Stimulated activated naive CD8-positive, alpha-beta T cell treated with anti-CD3 and anti-CD28 coated beads, Interleukin-15, amount 100 ng/mL, for 72 hours (primary cell): ENCODE results near the gene TOMT.

Experiments
- ATAC-seq: fragments of 150-1000 bp; cut with Tn5 transposase; 2 replicates; pipeline ENCODE4 v1.10.0; 2021; ENCODE audit warnings: mild to moderate bottlenecking, moderate library complexity
- DNase-seq, 2 donors: peaks; one replicate each; pipeline ENCODE4 v3.0.0; 2021 to 2022
- H3K27ac Mint-ChIP-seq, 2 donors: one replicate each; pipeline ENCODE4 v1.8.0; 2022; ENCODE audit warnings: mild to moderate bottlenecking in 2 of 2, mixed read lengths in 2 of 2, moderate library complexity in 2 of 2
- H3K27me3 Mint-ChIP-seq: one replicate; pipeline ENCODE4 v1.8.0; 2022; ENCODE audit warnings: mixed read lengths
- H3K4me1 Mint-ChIP-seq: one replicate; pipeline ENCODE4 v1.8.0; 2022; ENCODE audit warnings: mild to moderate bottlenecking, mixed read lengths
- H3K4me3 Mint-ChIP-seq, 2 donors: one replicate each; pipeline ENCODE4 v1.8.0; 2022; ENCODE audit warnings: mild to moderate bottlenecking in 2 of 2, mixed read lengths in 2 of 2, moderate library complexity in 1 of 2
- H3K9me3 Mint-ChIP-seq, 2 donors: one replicate each; pipeline ENCODE4 v1.8.0; 2022; ENCODE audit warnings: mixed read lengths in 2 of 2

TOMT gene, protein sequence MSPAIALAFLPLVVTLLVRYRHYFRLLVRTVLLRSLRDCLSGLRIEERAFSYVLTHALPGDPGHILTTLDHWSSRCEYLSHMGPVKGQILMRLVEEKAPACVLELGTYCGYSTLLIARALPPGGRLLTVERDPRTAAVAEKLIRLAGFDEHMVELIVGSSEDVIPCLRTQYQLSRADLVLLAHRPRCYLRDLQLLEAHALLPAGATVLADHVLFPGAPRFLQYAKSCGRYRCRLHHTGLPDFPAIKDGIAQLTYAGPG

DNA sequence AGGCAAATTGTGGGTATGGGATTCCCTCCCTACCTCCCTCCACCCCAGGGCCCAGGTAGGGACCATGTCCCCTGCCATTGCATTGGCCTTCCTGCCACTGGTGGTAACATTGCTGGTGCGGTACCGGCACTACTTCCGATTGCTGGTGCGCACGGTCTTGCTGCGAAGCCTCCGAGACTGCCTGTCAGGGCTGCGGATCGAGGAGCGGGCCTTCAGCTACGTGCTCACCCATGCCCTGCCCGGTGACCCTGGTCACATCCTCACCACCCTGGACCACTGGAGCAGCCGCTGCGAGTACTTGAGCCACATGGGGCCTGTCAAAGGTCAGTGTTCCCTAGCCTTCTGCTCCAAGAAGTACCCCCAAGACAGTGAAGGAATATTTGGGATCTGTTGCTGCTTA, at the start of gene TOMT:
TOMT (plus strand) TSS at position 37 of the 400 bp plus-strand sequence; CDS start at position 65, 28 bp downstream.
- peak within 1 kb of the TSS in 1 of 2 donors; percentile 42 for H3K27ac Mint-ChIP-seq

DNA sequence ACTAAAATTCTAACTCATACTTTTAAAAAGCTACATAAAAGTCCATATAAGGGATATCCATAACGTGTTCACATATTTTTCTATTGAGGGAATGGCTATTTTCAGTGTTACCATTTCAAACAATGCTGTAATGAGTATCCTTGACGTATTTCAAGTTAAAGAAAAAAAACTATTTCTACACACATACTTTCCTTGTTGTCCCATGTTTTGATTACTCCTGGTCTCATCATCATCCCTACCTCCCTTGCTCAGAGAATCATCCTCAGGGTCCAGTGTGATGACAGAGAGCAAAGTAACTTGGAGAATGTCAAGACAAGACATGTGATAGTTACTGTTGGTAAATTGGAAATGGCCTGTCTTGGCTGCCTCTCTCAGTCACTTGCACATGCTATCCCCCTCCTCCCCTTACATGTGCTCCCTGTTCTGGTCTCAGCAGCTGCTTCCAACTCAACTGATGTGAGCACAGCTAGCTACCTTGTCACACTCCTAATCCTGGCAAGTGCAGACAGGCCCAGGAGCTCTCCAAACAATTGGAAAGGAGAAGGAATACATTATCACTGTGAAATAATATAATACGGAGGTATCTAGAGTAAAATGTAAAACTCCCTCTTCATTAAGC, 47.2 kb upstream of the TOMT start:
- H3K27ac Mint-ChIP-seq = peak overlapping the region; percentile 33 to 81
- no peak for DNase-seq
- no peaks in the 10 kb centered on the region for H3K4me1 Mint-ChIP-seq

More for the DNA sequence above, at the start of gene TOMT:
- no peak for DNase-seq
- Mint-ChIP-seq H3K27me3 (no peaks in the 10 kb centered on the region), H3K4me1 (peaks cover 33% of the 10 kb centered on the region), H3K4me3 (no peak within 1 kb of the TSS), H3K9me3 (no peaks in the 10 kb centered on the region)
- no peak for ATAC-seq

DNA sequence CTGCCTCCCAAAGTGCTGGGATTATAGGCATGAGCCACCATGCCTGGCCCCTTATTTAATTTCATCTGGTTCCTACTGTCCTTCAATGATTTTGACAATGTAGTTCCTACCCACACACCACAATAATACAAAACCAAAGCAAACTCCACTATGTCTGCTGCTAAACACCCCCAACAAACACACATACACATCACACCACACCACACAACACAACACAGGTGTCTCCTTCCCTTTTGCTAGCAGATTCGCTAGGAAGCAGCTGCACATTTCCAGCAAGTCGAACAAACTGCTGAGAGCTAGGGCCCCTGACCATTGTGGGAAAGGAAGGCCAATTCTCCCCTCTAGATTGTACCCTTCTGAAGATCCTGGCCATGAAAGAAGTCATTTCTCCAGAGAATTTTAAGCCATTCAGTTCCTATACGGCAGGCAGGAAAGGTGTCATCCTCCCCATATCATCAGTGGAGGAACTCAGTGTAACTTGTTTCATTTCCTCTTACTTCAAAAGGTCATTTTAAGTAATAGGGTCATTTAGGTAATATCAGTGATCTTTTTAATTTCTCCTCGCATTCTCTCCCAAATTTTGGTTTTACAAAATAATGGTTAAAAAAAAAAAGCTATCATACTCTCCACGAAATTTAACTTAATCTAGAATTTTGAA, 43.9 kb upstream of the TOMT start:
- Mint-ChIP-seq H3K4me3 (no peak overlapping the region), H3K9me3 (no peaks in the 10 kb centered on the region), H3K4me1 (no peaks in the 10 kb centered on the region), H3K27ac (no peak overlapping the region), H3K27me3 (no peaks in the 10 kb centered on the region)
- DNase-seq = no peak
- no peak for ATAC-seq

More for the DNA sequence above, 47.2 kb upstream of the TOMT start:
- no peak for ATAC-seq
- Mint-ChIP-seq H3K27me3 (no peaks in the 10 kb centered on the region), H3K9me3 (no peaks in the 10 kb centered on the region), H3K4me3 (no peak overlapping the region)

DNA sequence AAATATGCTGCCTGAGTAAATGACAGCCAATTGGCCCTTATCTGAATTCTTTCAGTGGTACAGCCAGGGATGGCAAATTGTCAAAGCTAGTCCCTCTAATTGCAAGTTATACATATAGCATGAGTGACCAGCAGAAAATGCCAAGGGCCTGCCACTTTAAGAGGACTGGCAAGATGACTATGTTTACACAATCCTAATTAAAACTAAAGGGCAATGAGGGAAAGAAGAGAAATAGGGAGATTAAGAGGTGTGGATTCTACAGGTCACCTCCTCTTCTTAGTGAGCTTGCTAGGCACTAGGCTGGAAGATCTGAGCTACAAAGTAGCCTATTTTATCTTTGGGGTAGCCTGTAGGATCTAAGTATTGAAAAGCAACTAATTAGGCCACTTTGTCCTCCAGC, 38.9 kb upstream of the TOMT start:
- peaks cover 36% of the 10 kb centered on the region for H3K4me1 Mint-ChIP-seq
- DNase-seq (no peak), ATAC-seq (no peak)
- H3K27me3 Mint-ChIP-seq = no peaks in the 10 kb centered on the region
- H3K9me3 Mint-ChIP-seq = no peaks in the 10 kb centered on the region
- no peak overlapping the region for H3K4me3 Mint-ChIP-seq
- no peak overlapping the region for H3K27ac Mint-ChIP-seq

DNA sequence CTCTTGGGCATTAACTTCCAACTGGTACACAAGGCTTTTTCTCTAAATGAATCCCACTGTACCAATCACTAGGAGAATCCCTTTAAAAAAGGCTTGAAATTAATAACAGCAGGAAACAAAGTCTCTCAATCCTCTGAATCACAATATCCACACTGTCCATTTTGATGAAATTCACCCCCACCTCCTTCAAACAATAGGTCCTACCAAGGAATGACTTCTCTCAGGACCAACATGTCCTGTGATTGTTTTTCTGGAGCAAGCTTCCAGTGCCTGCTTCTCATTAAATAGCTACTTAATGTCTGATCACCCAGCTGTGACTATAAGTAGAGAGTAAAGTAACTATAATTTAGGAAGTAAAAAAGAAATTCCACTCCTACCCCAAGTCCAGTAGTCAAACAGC, 38.5 kb upstream of the TOMT start:
- peaks cover 40% of the 10 kb centered on the region for H3K4me1 Mint-ChIP-seq
- H3K4me3 Mint-ChIP-seq = no peak overlapping the region
- H3K27ac Mint-ChIP-seq = no peak overlapping the region
- no peaks in the 10 kb centered on the region for H3K9me3 Mint-ChIP-seq
- DNase-seq = no peak
- ATAC-seq = no peak
- H3K27me3 Mint-ChIP-seq = no peaks in the 10 kb centered on the region

DNA sequence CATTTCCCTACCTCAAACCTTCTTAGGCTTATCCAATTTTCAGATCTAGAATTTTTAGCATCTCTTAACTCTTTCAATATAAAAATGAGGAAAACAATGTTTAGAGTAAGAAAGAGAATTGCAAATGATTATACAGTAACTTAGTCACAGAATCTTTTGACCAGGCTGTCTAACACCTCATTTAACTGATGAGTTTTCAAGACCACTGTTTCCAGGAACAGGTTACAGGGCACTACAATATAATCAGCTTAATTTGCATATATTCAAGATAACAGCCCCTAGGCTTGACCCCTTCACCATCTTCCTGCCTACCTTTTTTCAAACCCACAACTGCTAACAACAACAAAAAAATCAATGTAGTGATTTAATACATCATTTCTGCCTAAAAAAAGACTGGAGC, 38.0 kb upstream of the TOMT start:
- Mint-ChIP-seq H3K27ac (no peak overlapping the region), H3K4me1 (peaks cover 44% of the 10 kb centered on the region), H3K4me3 (no peak overlapping the region), H3K27me3 (no peaks in the 10 kb centered on the region), H3K9me3 (no peaks in the 10 kb centered on the region)
- ATAC-seq (no peak), DNase-seq (no peak)

DNA sequence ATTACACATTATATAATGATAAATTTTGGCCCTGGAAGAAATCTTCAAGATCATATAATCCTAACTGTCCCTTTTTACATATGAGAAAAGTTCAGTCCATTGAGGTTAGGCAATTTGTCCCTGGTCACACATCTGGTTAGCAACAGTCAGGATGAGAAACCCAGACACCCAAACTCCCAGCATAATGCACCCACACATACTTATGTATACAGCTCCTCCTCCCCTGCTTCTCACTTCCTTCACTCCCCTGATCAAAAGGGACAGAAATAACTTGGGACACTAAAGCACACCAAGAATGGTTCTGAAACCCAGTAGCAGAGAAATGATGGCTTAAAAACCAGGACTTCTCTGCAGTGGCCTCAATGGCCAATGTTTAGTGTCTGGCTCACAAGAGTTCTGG, 36.5 kb upstream of the TOMT start:
- ATAC-seq = no peak
- H3K27me3 Mint-ChIP-seq = no peaks in the 10 kb centered on the region
- no peaks in the 10 kb centered on the region for H3K9me3 Mint-ChIP-seq

DNA sequence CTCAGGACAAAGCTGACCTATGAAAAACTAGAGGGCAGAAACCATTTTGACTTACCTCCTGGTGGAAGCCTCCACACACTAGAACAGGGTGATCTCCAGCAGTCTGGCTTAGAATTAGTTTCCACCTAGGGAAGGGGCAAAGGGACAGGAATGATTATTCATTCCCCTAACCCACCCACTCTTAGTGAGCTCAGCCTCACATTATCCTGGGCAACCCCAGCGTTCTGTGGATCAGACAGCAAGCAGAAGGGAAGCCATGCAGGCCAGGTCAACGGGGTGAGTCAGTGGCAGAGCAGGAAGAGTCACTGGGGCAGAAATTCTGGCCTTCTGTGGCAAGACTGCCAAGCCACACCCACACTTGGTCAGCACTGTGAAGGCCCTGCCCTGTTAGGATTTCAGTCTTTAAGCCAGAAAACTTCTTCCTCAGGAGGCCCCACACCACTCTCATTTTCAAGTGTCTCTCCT, 35.9 kb upstream of the TOMT start:
- no peaks in the 10 kb centered on the region for H3K27me3 Mint-ChIP-seq
- no peak for ATAC-seq
- peaks cover 46% of the 10 kb centered on the region for H3K4me1 Mint-ChIP-seq
- no peaks in the 10 kb centered on the region for H3K9me3 Mint-ChIP-seq
- no peak for DNase-seq
- peak overlapping the region in 1 of 2 donors; percentile 14 for H3K27ac Mint-ChIP-seq
- H3K4me3 Mint-ChIP-seq = no peak overlapping the region

More for the DNA sequence above, 36.5 kb upstream of the TOMT start:
- no peak for DNase-seq
- H3K27ac Mint-ChIP-seq = no peak overlapping the region
- no peak overlapping the region for H3K4me3 Mint-ChIP-seq
- H3K4me1 Mint-ChIP-seq = peaks cover 46% of the 10 kb centered on the region

DNA sequence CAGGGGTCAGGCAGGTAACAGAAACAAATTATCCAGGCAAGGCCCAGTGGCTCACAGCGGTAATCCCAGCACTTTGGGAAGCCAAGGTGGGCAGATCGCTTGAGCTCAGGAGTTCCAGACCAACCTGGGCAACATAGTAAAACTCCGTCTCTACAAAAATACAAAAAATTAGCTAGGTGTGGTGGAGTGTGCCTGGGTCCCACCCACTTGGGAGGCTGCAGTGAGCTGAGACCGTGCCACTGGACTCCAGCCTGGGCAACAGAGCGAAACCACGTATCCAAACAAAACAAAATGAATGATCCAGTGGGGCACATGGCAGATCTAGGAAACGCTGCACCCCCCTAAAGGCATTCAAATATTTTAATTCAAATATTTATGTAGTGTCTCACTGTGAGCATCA, 35.2 kb upstream of the TOMT start:
- H3K27ac Mint-ChIP-seq = peak overlapping the region in 1 of 2 donors; percentile 75
- H3K4me1 Mint-ChIP-seq = peaks cover 46% of the 10 kb centered on the region
- DNase-seq (no peak), ATAC-seq (no peak)
- no peak overlapping the region for H3K4me3 Mint-ChIP-seq
- H3K9me3 Mint-ChIP-seq = no peaks in the 10 kb centered on the region
- H3K27me3 Mint-ChIP-seq = no peaks in the 10 kb centered on the region

DNA sequence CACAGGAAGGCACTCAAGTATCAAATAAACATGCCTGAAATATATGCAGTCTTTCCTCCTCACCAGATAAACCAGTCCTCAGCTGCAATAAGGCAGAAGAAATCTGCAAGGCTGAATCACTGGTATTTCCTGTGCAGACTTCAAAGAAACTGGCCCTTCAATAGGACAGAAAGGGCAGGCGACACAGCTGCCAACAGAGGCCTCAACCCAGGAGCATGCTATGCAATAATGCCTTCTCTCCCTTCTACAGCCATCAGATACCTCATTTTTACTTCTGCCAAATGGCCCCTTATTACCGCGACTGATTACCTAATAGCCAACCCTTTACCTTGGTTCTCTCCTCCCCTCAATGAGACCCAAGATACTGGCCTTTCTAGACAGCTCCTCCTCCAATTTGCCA, 33.4 kb upstream of the TOMT start:
- H3K27ac Mint-ChIP-seq = peak overlapping the region in 1 of 2 donors; percentile 55
- DNase-seq (no peak), ATAC-seq (peak; percentile 74)
- no peaks in the 10 kb centered on the region for H3K27me3 Mint-ChIP-seq
- no peaks in the 10 kb centered on the region for H3K9me3 Mint-ChIP-seq
- peaks cover 53% of the 10 kb centered on the region for H3K4me1 Mint-ChIP-seq
- no peak overlapping the region for H3K4me3 Mint-ChIP-seq

DNA sequence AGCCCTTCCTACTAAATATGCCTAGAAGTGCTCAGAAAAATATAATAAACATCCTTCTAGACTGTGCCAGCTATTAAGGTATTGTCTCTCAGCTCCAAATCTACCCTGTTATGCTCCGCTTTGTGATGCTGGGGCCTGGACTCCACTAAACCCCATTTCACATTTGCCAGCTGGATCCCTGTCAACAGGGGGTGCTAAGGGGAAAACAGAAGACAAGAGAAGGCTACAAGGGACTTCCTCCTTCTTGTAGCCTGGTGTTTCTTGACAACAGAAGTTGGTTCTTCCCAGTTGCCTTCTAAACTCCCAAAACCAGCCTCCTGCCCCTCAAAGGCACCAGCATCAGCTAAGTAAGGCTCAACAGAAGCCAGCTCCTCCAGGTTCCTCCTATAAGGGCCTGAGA, 30.6 kb upstream of the TOMT start:
- Mint-ChIP-seq H3K9me3 (no peaks in the 10 kb centered on the region), H3K27me3 (no peaks in the 10 kb centered on the region), H3K4me3 (no peak overlapping the region), H3K4me1 (peaks cover 55% of the 10 kb centered on the region), H3K27ac (no peak overlapping the region)
- DNase-seq (no peak), ATAC-seq (no peak)

DNA sequence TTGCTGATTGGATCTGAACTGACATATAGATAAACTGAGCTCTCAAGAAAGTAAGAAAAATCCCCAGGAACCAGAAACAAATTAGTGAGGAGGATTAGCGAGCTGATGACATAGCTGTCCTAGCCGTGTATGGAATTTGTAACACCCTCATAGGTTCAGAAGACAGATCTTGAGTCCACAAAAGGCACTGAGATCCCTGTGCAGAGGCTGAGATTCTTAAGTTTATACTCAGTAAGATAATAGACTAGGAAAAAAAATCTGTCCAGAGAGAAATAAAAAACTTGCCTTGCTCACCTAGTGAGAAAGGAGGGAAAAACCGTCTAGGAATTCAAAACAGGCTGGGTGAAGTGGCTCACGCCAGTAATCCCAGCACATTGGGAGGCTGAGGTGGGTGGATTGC, 30.0 kb upstream of the TOMT start:
- no peak for DNase-seq
- peaks cover 55% of the 10 kb centered on the region for H3K4me1 Mint-ChIP-seq
- H3K27ac Mint-ChIP-seq = no peak overlapping the region

DNA sequence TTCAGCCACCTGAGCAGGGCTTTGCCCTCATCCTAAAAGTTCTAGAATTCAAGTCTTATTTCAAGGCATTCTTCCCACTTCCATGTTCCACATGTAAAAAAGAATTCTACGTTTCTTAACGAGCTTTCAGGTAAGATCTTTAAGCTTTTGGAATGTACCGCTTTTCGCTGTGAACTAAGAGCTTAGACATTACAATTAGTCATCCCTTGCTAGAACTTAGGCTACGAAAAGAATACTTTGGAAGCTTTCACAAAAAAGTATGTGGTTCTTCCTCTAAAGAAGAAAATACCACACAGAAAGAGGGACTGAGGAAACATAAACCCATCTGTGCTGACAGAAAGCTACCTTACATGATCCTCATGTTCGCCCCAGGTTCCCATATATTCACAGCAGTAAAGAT, 27.2 kb upstream of the TOMT start:
- no peak for ATAC-seq

More for the DNA sequence above, 30.0 kb upstream of the TOMT start:
- Mint-ChIP-seq H3K9me3 (no peaks in the 10 kb centered on the region), H3K27me3 (no peaks in the 10 kb centered on the region), H3K4me3 (no peak overlapping the region)
- no peak for ATAC-seq

DNA sequence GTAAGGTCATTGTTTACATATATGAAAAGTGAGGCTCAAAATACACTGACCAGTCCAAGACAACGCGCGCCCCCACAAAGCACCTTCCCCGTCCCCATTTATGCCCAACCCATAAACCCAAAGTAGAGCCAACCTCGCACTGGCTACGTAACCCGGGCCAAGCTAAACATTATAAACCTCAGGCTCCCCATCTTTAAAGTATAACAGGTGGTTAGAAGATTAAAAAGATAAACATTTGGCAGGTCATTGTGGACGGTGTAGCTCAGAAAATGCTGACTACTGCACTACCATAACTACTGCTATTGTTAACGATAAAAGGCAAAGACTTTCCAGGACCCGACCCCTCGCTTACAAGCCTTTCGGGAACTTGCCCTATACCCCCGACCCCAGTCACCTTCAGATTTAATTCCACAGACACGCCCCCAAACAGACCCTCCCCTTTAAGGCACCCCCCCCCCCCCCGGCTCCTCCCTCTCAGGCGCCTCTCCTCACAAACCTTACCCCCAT, 25.9 kb upstream of the TOMT start:
- ATAC-seq (no peak), DNase-seq (no peak)
- Mint-ChIP-seq H3K27me3 (no peaks in the 10 kb centered on the region), H3K4me3 (peak overlapping the region; percentile 96 to 100), H3K4me1 (peaks cover 56% of the 10 kb centered on the region), H3K9me3 (no peaks in the 10 kb centered on the region), H3K27ac (peak overlapping the region; percentile 98 to 100)

More for the DNA sequence above, 27.2 kb upstream of the TOMT start:
- Mint-ChIP-seq H3K27me3 (no peaks in the 10 kb centered on the region), H3K4me3 (peak overlapping the region; percentile 96 to 100), H3K4me1 (peaks cover 56% of the 10 kb centered on the region), H3K9me3 (no peaks in the 10 kb centered on the region), H3K27ac (no peak overlapping the region)
- no peak for DNase-seq

DNA sequence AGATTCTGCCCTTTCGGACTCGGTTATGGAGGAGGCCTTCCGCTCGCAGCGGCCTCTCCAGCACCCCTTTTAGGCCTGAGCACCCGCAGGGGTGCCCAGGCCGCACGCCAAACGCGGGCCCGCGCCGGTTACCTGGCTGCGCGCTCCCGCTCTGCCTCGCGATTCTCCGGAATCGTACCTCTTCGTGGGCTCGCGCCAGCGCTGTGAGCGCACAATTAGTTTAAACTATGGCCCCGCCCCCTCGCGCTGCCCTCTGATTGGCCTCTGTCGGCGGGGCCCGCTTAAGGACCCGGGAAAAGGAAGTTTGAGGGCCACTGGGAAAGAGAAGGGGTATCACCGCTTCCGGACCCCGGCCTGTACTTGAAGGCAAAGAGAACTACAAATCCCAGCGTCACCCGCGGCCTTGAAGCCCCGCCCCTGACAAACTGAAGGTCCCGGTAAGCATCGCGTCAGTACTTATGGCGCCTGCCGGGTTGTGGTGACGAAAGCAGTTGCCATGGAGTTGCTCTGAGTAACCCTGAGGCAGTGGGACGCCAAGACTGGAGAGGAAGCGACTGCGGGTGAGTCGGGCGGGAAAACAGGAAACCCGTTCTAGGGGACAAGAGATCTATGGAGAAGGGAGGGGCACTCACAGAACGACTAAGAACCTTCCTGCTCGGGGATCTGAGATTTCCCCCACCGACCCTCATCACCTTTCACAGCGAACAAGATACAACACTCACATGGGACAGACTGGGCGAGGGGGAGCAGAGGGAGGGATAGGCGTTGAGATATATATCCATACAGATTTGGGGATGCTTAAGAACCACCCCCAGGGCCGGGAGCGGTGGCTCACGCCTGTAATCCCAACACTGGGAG, 25.2 kb upstream of the TOMT start, which contains the start of the genes LRRC51 and NUMA1:
LRRC51 (plus strand) TSS at position 525 of the 858 bp plus-strand sequence. CDS start 8,234 bp downstream, outside the sequence.
NUMA1 (minus strand) TSS at position 217 of the 858 bp plus-strand sequence. CDS start 44,599 bp downstream, outside the sequence.
- H3K4me1 Mint-ChIP-seq = peaks cover 56% of the 10 kb centered on the region
- H3K27me3 Mint-ChIP-seq = no peaks in the 10 kb centered on the region
- peak within 1 kb of the TSS; percentile 96 to 100 for H3K4me3 Mint-ChIP-seq
- DNase-seq (peak; percentile 97 to 99), ATAC-seq (peak; percentile 96)
- no peaks in the 10 kb centered on the region for H3K9me3 Mint-ChIP-seq
- H3K27ac Mint-ChIP-seq = peak within 1 kb of the TSS; percentile 98 to 100
